Stimulated activated CD8-positive, alpha-beta memory T cell treated with anti-CD3 and anti-CD28 coated beads, Interleukin-7, amount 100 ng/mL, for 48 hours (primary cell): Measurements from ENCODE around the gene CRYBA2.

Experiments
- DNase-seq, 2 donors: peaks; one replicate each; pipeline ENCODE4 v3.0.0-alpha.2; 2020; ENCODE audit warnings: low read depth in 1 of 2; ENCODE audit errors: extremely low read depth in 1 of 2

Gene CRYBA2

GRCh38 chr2:218993345-218994315, at the start of gene CRYBA2:
CRYBA2 (minus strand) TSS chr2:218993422; CDS start chr2:218993176, 246 bp downstream.
- DNase-seq: no peak

GRCh38 chr2:219042750-219043149, 49.5 kb upstream of the CRYBA2 start:
- no peak for DNase-seq

- no peak for DNase-seq
Measured at GRCh38 chr2:219042157-219042556, 48.9 kb upstream of the CRYBA2 start.

GRCh38 chr2:219041252-219041651, 48.0 kb upstream of the CRYBA2 start, which contains the start of gene CFAP65:
CFAP65 (minus strand) TSS chr2:219041516; CDS start chr2:219039048, 2,468 bp downstream.
- DNase-seq: peak in 1 of 2 donors; percentile 16

- DNase-seq: no peak
Measured at GRCh38 chr2:219038600-219038999, 45.4 kb upstream of the CRYBA2 start.

- no peak for DNase-seq
Measured at GRCh38 chr2:219037783-219038499, 44.7 kb upstream of the CRYBA2 start.

GRCh38 chr2:219035942-219036341, 42.7 kb upstream of the CRYBA2 start:
- no peak for DNase-seq

- DNase-seq: no peak
Measured at GRCh38 chr2:219034823-219035222, 41.6 kb upstream of the CRYBA2 start.

- no peak for DNase-seq
Measured at GRCh38 chr2:219032051-219032745, 39.0 kb upstream of the CRYBA2 start.

GRCh38 chr2:219031005-219031738, 38.0 kb upstream of the CRYBA2 start:
- no peak for DNase-seq

GRCh38 chr2:219030177-219030940, 37.1 kb upstream of the CRYBA2 start:
- DNase-seq: no peak

- DNase-seq: peak; percentile 33 to 59
Measured at GRCh38 chr2:219029829-219030165, 36.6 kb upstream of the CRYBA2 start.

GRCh38 chr2:219028996-219029828, 36.0 kb upstream of the CRYBA2 start:
- DNase-seq: no peak

GRCh38 chr2:219028141-219028540, 34.9 kb upstream of the CRYBA2 start:
- no peak for DNase-seq

GRCh38 chr2:219027511-219028055, 34.4 kb upstream of the CRYBA2 start:
- no peak for DNase-seq

- DNase-seq: no peak
Measured at GRCh38 chr2:219026946-219027345, 33.7 kb upstream of the CRYBA2 start.

GRCh38 chr2:219025637-219026585, 32.7 kb upstream of the CRYBA2 start:
- DNase-seq: no peak
